NCI-H774 (cell line): ENCODE data around the gene CCDC149.

ENCODE experiments used
- DNase-seq: peaks from one replicate; lab custom pipeline; 2025; lab: John Stamatoyannopoulos, UW

The CCDC149 gene

DNA sequence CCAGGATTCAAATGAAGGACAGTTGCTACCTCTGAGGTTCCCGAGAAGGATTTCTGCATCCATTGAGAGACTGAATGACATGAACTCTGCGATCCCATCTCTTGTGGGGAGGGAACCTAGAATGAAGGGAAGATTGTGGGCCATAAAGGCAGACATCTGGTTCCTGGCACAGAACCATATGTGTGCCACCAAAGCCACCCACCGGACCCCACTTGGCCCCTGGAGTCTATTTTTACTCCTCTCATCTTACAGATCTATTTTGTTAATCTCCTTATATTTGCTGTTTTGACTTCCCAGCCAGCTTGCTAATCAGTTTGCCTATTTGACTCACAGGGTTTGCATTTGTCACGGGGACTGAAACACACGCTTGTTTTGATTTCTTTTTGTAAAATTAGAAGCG is 110.2 kb downstream of the CCDC149 start:
- no peak for DNase-seq

DNA sequence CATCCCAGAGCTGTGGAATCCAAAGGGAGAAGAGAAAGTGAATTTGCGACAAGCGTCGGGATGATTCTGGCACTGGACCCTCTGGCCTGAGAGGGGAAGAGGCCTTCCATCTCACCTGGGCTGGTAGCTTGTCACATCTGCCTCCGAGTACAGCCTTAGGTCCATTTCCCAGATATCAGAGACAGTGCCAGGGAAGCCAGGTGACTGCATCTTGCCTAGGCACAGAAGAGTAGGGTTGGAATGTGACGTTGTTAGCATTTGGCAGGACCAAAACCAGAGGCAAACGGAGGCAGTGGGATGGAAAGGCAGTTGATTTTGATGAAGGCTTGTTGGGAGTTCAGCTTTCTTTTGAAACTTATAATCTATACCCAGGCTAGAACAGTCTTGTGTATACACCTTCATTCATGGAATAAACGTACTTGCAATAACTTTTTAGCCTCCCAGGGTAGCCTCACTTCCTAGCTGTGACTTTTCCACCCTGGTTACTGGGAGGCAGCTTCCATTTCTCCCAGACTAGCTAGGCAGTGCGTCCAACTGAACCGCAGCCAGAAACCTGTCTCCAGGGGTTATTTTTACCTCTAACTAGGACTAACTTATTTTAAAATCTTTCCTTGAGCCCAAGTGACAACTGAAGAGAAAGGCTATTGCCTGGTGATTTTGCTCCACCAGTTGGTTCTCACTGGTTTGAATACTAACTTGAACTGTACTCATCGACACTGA is 111.5 kb downstream of the CCDC149 start:
- no peak for DNase-seq

DNA sequence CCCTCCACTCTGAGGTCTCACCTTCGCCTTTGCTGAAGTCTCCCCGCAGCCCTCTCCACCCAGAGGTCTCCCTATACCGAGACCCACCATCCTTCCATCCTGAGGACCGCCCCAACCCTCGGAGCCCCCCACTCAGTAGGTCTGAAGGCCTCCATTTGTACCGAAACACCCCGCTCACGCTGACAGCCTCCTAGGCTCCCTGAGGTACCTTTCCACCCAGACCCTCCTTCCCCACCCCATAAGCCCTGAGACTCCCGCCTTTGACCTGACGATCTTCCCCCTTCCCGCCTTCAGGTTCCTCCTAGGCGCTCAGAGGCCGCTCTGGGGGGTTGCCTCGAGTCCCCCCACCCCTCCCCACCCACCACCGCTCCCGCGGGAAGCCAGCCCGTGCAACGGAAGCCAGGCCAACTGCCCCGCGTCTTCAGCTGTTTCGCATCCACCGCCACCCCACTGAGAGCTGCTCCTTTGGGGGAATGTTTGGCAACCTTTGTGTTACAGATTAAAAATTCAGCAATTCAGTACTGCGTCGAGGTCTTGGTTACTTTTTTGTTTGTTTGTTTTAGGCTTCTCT is 112.4 kb downstream of the CCDC149 start:
- DNase-seq: no peak

DNA sequence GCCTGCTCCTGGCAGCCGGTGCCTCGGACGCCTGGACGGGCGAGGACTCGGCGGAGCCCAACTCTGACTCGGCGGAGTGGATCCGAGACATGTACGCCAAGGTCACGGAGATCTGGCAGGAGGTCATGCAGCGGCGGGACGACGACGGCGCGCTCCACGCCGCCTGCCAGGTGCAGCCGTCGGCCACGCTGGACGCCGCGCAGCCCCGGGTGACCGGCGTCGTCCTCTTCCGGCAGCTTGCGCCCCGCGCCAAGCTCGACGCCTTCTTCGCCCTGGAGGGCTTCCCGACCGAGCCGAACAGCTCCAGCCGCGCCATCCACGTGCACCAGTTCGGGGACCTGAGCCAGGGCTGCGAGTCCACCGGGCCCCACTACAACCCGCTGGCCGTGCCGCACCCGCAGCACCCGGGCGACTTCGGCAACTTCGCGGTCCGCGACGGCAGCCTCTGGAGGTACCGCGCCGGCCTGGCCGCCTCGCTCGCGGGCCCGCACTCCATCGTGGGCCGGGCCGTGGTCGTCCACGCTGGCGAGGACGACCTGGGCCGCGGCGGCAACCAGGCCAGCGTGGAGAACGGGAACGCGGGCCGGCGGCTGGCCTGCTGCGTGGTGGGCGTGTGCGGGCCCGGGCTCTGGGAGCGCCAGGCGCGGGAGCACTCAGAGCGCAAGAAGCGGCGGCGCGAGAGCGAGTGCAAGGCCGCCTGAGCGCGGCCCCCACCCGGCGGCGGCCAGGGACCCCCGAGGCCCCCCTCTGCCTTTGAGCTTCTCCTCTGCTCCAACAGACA is 113.1 kb downstream of the CCDC149 start:
- DNase-seq: no peak

DNA sequence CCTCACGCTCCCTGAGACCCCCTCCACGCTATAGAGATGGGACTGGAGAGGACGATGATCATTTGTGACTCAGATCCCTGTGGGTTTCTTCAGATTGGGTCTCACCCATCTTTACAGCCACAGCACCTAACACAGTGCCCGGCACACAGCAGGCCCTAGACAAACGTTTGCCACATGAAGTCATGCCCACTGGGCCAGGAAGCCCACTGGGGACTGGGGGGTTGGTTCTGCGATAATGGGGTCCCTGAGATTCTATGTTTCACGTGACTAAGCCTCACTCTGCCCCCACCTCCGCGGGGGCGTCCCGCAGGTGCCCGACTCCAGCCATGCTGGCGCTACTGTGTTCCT is 113.7 kb downstream of the CCDC149 start:
- no peak for DNase-seq

DNA sequence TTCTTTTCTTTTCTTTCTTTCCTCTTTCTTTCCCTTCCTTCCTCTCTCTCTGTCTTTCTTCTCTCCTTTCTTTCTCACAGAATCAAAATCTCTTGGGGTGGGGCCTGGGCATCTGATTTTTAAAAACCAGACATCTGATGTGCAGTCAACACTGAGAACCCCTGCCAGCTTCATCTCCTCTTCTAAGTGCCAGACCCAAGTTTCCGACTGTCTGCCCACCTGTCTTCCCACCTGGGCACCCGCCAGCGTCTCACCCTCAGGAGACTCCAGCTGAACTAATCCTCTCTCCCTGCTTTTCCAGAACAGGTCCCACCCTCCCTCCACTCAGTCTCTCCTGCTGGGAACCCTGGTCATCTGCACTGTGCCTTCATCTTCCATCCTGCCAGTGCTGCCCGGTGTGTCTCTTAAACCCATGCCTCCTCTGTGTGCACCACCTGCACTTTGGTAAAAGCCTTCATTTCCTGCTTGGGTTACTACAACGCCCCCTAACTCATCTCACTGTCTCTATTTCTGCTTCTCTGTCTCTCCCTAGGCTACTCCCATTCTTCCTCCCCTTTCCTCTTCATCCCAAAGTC is 114.7 kb downstream of the CCDC149 start:
- no peak for DNase-seq

DNA sequence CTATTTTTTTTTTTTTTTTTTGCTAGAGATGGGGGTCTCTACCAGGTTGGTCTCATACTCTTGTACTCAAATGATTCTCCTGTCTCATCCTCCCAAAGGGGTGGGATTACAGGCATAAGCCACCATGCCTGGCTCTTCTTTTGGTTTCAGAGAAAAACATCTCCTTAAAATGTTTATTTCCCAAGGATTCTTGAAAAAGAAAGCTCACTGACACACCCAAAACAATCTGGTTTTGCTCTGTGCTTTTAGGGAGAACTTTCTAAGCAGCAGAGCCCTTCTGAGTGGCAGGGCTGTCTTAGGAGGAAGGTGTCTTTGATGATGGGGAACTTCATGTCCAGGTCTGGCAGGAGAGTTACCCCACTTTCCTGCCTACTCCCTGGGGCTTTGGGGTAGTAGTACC is 116.2 kb downstream of the CCDC149 start:
- no peak for DNase-seq

DNA sequence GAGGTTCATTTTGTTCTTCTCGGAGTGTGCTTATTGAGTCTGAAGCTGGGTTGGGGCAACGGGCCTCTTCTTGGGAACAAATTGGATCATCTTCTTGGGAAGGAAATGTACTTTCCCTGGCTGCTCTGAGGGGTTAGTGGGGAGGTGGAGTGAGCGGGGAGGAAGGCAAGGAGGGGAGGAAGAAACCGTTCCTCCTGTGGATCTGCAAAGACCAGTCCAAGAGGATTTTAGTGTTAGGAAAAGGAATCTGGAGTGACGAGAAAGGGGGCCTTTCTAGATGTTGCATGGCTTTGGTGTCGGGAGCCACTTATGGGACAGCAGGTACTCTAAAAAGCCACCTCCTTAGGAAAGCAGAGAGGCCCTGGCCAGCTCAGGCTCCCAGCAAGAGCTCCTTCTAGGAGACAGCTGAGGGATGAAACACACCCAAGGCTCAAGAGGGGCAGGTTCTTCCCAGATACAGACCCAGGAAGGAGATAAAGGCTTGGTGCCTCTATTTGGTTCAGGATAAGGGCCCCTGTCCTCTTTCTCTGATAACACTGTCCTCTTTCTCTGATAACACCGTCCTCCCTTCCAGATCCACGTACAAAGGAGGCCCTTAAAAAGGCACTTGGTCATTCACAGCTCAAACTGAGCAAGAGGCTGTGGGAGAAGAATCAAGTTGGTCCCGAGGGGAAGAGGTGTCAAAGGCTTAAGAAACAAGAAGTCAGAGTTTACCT is 117.0 kb downstream of the CCDC149 start:
- DNase-seq: no peak

DNA sequence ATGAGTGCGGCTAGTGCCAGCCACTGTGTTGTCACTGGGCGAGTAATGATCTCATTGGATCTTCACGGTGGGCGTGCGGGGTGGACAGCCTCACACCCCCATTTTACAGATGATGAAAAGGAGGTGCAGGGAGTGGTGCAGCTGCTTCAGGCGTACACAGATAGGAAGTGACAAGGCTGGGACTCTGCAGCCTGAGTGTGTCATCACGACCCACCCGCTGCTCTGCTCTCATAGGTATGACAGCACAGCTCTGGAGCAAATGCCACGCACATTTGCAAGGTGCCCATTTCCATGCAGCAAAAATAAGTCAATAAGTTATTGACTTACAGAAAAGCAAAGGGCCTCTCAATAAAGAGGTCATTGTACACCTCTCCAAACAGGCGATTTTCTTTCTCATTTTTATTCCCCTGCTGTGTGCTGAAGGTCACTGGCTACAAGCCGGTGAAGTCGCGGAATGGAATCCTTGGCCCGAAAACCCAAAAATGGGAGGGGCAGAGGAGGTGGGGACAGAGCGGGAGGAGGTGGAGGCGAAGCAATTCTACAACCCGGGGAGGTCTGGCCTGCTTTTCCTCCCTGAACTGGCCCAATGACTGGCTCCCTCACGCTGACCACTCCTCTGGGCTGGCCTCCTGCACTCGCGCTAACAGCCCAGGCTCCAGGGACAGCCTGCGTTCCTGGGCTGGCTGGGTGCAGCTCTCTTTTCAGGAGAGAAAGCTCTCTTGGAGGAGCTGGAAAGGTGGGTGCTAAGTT is 117.8 kb downstream of the CCDC149 start, which contains the start of gene SOD3:
TSS of gene SOD3 (plus strand) at position 658 of the 750 bp plus-strand sequence. CDS start 3,949 bp downstream, outside the sequence.
- DNase-seq: peak; percentile 58

DNA sequence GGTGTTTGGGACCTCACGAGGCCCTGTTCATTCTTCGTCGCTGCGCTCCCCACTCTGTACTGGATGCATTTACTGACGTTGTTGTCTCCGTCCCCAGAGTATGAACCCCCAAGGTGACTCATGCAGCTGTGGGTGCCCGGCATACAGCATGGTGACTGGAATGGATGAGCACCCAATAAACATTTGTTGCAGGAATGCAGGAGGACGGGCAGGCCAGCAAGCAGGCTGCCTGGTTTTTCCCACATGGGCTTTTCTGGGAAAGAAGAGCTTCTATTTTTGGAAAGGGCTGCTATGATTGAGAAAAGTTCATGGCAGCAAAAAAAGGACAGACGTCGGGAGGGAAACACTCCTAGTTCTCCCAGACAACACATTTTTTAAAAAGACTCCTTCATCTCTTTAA is 118.4 kb downstream of the CCDC149 start:
- DNase-seq: no peak

DNA sequence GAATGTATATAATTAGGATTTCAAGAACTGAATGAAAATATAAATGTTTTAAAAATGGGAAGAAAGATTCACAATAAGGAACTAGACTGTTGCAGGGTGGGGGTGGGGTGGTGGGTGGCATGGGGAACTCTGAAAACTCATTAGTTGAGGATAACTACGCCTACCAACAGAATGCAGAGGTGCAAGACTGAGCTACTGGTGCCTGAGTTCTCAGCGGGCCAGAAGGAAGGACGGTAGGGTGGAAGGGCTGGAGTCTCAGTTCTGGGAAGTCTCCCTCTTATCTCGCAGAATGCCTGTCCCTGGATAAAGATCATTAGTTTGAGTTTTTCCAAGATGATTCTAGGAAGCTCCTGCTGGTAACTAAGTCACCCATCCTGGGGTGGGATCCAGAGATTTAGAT is 118.8 kb downstream of the CCDC149 start:
- DNase-seq: no peak

DNA sequence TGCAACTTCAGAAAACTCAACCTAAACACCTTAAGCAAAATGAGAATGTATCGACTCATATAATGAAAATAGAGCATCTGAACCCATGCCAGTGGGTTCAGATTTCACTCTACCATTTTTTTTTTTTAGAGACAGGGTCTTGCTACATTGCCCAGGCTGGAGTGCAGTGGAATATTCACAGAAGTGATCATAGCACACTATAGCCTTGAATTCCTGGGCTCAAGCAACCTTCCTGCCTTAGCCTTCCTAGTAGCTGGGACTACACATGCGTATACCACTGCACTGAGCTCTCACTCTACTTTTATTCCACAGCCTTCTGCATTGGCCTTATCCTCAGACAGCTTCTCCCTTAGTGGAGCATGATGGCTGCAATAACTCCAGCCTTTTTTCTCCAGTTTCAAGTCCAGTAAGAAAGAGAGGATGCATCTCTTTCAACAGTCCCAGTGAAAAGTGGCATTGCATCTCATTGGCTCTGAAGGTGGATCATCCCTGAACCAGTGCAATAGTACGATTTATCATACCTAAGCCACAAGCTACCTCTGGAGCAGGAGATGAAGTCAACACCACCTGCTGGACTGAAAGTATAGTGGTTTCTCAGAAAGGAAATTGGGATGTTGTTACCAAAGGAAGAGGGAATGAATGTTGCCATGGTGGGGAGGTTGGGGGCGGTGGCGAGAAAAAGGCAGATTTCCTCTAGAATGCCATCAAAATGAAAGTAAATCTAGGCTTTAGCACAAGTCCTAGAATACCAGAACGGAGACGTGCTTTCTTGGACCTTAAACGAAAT is 119.4 kb downstream of the CCDC149 start:
- DNase-seq: peak; percentile 6

DNA sequence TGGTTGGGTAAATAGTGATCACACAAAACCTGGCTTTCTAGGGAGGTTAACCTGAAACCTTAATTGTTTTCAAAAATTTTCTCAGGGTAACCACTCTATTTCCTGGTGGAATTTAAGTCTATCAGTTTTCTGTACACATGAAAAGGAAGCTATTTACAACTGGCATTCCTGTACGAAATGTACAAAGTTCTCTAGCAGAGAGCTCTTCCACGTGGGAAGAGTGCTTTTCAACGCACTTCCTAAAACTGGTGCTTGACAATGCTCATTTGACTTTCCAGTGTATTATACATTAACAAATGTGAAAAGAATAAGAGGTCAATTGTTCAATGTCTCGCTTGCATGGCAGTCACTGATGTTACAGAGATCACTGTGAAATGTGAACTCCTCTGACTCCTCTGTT is 120.3 kb downstream of the CCDC149 start:
- DNase-seq: no peak

DNA sequence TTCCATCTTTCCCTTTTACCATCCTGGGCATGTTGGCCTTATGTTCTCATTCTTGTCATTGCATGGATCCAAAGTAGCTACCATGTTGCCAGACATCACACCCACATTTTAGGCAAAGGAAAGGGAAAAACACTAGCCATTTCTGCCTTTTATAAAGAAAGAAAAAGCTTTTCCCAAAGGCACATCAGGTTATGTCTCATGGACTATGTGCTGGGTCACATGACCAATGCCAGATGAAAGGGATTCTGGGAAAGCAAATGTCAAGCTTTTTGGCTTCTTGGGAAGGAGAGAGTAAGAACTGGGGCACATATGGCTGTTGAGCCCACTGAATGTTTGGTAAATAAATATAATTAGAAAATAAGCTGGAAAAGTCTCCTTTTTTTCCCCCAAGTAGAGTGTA is 121.8 kb downstream of the CCDC149 start:
- DNase-seq: no peak

DNA sequence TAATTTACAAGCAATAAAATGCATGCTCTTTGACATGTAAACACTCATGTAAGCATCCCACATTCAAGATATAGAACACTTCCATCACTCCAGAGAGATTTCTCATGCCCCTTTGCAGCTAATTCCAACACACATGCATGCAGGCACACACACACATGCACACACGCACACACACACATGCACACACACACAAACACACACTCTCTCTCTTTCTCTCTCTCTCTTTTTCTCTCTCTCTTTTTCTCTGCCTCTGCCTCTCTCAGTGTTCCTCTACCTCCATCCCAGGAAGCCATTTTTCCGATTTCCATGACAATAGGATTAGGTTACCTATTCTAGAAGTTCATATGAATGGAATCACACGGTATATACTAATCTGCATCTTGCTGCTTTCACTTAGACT is 129.3 kb downstream of the CCDC149 start:
- no peak for DNase-seq

DNA sequence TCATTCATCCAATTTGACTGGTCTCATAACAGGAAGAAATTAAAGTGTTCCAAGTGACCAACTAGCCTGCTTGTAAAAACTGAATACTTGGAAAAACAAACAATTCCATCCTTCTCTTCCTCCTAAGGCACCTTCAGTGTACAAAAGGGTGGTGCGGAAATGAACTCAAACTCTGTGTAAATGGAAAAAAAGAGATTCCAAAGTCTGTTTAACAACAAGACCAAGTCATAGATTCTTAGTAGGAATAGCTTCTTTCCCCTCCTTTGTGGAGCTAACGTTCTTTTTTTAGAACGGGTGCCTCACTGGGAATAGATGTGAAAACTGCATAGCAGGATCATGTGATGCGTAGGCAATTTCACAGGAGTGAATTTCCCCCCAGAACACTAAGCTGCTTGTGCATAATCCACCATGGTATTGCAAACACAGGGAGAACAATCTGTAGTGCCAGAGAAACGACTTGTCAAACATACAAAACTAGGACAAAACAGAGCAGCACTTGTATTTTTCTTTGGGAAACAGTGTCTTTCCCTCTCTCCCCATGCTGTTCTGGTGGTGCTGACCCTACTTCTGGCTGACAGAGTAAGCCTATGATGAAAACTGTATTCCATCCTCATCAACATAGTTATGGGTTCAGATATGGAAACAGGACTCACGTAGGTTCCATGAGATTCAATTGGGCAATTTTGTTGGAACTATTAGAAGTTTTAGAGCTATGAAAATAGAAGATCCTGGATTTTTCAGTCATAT is 130.7 kb downstream of the CCDC149 start:
- DNase-seq: no peak

DNA sequence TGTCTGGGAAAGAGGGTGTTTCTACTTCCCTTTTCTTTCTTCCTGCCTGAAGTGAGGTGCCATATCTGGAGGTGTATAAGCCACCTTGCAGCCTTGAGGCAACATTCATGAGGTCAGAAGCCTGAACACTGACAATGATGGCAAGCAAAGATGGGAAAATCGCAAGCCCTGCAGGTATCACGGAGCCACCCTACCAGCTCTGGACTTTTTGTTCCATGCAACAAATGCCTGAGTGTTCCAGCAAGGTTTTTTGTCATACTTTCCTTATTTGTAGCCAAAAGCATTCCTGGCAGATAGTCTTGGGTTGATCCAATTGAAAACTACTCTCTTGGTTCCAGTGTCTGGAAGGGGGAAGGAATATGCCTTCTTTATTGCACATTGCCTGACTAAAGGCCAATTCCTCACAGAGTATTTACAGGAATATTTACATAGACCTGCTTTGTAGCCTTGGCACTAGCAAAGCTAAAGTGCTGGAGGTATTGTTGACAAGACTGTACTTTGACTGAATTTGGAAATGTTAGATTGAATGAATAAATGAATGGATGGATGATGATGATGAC is 131.8 kb downstream of the CCDC149 start:
- no peak for DNase-seq

DNA sequence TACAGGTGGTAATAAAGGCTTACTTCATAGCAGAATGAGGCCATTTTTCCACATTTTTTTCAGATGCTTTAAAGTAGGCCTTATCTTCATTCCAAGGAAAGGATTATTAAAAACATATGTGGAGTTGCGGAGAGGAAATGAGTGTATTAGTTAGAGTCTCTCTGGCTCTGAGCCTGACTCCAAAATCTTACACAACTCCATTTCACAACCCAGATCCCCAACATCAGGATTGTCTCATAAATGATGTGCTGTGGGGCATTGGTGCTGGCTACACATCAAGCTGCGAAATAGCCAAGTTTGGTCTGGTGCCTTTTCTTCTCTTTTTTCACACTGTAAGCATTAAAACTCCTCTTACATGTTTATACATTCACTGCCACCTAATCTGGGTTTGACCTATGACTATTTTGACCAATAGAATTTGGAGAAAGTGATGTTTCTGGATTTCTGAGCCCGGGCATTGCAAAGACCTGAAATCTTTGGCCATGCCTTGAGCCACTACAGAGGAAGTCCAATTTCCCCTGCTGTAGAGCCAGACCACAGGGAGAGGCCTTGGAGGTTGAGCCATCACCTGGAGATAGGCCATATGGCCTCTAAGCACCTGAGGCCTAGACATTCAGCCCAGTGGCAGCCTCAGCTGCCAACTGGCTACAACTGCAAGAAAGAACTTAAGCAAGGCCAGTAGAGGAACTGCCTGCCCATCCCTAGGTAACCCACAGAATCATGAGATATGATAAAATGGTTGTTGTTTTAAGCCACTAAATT is 134.2 kb downstream of the CCDC149 start:
- no peak for DNase-seq
